ENCODE measurements around the gene NAA16.
"Not testable (repeated sequence)": the region's sequence is repeated elsewhere in the genome, so short reads cannot be mapped to it uniquely, and the experiment has no call there.

NAA16 gene

GRCh38 chr13:41411522-41411921, 100.5 kb downstream of the NAA16 start:
- DNase-seq = peak; percentile 22

DNA sequence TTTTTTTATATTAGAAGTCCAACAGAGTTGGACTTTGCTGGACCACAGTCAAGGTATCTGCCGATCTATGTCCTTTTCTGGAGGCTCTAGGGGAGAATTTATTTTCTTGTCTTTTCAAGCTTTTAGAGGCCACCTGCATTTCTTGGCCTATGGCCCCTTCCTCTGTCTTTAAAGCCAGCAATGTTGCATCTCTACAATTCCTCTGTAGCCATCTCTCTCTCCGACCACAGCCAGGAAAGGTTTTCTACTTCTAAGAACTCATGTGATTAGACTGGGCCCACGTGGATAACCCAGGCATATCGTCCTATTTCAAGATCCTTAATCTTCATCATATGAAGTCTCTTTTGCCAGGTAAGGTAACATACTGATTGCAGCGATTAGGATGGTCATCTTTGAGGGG, 102.8 kb downstream of the NAA16 start:
- no peak for DNase-seq

DNA sequence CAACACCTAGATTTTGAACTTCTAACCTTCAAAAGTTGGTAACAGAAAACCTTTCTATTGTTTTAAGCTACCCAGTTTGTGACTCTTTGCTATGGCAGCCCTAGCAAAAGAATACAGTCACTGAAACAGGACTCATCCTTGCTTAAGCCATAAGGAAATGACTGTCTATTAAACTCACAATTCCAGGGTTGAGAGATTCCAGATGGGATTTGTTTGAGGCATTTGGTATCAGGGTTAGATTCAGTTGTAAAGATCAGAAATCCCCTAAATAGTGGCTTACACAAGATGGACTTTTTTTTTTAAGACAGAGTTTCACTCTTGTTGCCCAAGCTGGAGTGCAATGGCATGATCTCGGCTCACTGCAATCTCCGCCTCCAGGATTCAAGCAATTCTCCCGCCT, 105.2 kb downstream of the NAA16 start:
- DNase-seq = no peak

DNA sequence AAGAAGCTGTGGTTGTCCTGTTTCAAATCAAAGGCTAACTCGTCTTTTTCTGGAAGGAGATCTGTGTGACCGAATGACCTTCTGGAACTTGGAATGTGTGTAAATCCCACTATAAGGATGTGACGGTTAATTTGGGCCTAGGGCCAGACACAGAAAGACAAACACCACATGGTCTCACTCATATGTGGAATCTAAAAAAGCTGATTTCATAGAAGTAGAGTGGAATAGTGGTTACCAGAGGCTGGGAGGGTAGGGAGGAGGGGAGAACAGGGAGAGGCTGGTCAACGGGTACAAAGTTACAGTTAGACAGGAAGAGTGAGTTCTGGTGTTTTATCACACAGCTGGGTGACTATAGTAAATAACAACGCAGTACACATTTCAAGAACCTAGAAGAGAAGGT, 107.0 kb downstream of the NAA16 start:
- no peak for DNase-seq

DNA sequence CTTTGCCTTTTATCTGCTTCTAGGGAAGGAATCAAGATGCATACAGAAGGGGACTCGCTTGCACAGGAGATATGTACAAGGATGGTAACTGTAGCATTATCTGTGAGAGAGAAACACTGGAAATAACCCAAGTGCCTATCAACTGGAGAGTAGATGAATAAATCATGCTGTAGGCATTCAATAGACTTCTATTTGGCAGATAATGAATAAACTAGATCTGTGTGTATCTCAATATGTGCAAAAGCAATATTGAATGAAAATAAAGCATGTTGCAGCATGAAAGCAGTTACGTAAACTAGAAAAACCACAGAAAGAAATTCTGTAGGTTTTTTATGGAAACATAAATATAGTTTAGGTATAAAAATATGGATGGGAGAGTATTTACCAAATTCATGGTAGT, 107.7 kb downstream of the NAA16 start:
- DNase-seq = no peak

- no peak for DNase-seq
These were observed 108.1 kb downstream of the NAA16 start for GRCh38 chr13:41419206-41419605.

- DNase-seq = no peak
These were observed 109.1 kb downstream of the NAA16 start for GRCh38 chr13:41420146-41420545.

- DNase-seq = not testable (repeated sequence)
These were observed 110.3 kb downstream of the NAA16 start for GRCh38 chr13:41421330-41421729.

GRCh38 chr13:41421983-41422382, 110.9 kb downstream of the NAA16 start:
- not testable (repeated sequence) for DNase-seq

- DNase-seq = not testable (repeated sequence)
These were observed 112.2 kb downstream of the NAA16 start for GRCh38 chr13:41423259-41423658.

DNA sequence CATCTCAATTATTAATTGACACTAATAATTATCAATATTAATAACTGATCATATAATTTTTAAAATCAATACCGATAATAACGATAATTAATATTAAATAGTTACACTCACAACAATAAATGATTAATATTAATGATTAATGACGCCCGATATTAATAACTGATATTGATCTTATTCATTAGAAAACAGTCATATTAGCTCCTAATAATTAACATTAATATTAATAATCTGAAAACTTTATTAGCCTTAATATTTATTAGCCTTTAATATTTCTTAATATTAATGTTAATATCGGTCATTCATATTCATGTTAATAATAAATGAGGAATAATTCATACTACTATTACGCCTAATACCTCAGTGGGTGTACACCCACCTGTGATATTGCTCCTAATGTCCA, 113.6 kb downstream of the NAA16 start:
- not testable (repeated sequence) for DNase-seq

- DNase-seq = no peak
These were observed 115.0 kb downstream of the NAA16 start for GRCh38 chr13:41426047-41426446.
